ENCODE results near the gene TNP2.

The TNP2 gene

DNA sequence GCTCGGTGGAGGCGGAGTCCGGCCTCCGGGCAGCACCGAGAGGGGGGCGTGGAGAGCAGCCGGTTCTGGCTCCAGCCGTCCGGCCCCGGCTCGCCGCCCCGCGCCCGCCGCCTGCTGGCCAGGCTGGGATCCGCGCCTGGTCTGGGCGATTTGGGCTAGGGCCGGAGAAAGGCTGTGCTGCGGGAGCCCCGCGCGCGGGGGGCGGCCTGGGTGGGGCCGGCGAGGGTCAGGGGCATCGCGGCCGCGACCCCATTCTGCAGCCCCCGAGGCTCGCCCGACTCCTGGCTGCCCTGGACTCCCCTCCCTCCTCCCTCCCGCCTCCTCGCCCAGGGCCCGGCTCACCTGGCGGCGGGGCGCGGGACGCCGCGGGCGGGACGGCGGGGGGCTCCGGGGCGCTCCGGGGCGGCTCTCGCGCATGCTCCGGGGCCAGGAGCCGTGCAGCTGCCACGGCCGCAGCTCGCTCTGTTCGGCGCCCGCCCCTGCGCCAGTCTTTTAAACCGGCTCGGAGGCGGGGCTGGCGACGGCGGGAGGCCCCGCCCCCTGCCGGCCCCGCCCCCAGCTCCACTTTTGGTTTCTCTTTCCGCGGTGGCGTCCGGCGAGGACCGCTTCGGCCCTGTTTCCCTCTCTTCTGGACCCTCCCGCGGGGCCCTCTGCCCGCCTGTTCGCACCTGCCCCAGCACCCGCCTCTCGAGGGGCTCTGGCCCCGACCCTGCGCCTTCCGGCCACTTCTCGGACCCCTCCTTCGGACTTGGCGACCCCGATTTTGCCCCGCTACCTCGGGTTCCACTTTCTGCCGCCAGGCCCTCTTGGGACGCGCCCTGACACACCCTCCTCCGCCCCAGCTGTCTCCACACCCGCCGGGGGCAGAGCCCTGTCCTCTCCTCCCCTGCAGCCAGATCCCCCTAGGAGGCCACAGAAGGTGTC is 13.1 kb downstream of the TNP2 start, which contains the start of gene SOCS1:
Gene SOCS1, minus strand, starts transcription at position 468 of the 924 bp plus-strand sequence. CDS start 726 bp downstream, outside the sequence.
- peak; percentile 81 for DNase-seq (ENCODE audit: low read depth)

DNA sequence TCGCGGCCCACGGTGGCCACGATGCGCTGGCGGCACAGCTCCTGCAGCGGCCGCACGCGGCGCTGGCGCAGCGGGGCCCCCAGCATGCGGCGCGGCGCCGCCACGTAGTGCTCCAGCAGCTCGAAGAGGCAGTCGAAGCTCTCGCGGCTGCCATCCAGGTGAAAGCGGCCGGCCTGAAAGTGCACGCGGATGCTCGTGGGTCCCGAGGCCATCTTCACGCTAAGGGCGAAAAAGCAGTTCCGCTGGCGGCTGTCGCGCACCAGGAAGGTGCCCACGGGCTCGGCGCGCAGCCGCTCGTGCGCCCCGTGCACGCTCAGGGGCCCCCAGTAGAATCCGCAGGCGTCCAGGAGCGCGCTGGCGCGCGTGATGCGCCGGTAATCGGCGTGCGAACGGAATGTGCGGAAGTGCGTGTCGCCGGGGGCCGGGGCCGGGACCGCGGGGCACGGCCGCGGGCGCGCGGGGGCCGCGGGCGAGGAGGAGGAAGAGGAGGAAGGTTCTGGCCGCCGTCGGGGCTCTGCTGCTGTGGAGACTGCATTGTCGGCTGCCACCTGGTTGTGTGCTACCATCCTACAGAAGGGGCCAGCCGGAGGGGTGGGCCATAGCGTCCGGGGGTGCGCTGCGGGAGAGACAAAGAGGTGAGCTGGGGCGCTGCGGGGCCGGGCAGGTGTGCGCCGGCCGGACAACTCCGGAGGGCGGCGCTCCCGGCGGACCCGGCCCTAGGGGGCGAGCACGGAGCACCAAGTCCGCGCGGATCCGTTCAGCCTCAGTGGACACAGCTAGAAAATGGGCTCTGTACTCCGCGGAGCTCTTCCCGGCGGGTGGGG is 14.0 kb downstream of the TNP2 start:
- peak; percentile 33 for DNase-seq (ENCODE audit: low read depth)

DNA sequence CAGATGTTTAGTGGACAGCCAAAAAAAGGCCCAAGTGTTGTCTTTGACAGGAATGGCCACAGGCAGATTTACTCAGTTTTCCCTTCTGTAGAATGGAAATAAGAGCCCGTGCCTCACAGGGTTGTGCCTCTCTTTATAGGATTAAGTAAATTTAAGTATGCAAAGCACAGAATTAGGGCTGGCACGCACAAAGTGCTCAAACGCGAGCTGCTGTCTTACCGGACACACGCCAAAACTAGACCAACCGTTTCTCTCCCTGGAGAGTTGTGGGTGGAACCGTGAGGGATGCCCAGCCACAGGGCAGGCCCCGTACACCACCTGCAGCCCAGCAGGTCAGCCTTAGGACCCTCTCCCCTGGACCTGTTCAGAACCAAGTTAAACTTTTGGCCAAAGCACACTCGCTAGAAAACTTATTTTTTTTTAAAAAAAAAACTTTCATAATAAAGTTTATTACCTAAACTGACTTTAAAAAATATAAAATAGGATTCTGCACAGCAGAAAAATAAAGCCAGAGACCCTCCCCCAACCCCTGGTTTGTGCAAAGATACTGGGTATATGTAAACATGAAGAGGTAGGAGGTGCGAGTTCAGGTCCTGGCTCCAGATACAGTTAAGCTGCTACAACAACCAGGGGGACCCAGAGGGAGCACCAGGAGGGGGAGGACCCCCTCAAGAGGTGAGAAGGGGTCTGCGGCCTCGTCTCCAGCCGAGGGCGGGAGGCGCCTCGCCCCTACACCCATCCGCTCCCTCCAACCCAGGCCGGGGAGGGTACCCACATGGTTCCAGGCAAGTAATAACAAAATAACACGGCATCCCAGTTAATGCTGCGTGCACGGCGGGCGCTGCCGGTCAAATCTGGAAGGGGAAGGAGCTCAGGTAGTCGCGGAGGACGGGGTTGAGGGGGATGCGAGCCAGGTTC is 14.9 kb downstream of the TNP2 start:
- no peak for DNase-seq (ENCODE audit: low read depth)

DNA sequence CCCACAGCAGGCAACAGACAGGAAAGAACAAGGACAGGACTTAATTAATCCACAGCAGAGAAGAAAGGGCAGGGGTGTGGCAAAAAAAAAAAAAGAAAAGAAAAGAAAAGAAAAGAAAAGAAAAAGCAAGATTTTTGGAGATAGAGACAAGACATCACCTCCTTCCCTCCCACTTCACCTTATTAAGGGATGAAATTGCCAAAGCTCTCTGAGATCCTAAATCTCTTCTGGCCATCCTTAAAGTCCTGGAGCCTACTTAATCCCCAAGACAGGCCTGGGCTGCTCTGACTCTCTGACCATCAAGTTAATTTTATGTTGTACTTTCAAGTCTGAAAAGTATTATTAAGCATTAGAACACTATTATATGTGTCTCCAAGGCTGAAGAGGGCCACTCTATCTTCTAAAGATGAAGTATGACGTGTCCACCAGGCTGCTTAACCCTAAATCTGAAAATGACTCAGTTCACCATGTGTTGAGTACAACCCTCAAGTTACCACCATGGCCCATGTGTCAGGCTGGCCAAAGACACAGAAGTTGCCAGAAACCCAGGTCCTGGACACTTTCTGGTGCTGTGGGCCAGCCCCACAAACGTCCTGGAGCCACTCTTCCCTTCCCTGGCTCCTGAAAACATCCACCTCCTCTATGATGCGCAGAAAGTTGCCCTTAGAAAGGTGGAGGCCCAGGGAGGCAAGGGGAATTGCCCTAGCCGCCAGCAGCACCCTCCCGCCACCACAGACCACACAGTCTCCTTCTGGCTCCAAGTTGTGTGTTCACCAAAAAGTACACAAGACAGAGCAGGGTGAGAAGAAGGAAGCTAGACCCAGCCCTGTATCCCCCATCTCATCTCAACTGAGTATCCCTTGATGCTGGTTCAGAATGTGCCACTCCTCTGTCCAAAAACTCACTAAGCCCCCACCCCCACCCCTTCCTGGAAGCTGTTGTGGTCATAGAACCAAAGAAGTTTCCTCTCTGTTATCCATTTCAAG is 15.8 kb downstream of the TNP2 start:
- peak; percentile 28 for DNase-seq (ENCODE audit: low read depth)

DNA sequence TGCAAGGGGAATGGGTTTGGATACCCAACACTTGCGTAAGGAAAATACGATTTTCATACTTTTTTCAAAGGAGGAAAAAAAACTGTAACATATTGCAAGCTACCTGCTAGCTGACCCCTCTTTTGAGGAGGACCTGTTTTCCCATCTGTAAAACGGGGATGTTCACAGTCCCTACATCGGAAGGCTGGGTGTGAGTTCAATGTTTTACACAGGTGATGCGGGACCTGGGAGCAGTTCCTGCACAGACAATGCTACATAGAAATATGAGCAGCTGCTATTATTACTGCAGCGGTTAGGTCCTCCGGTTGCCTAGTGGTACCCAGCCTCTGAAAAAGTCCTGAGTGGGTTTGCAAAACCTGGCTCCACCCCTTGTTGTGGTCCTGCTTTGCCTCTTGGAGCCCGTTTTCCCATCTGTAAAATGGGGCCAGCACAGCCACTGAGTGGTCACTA is 16.6 kb downstream of the TNP2 start:
- no peak for DNase-seq (ENCODE audit: low read depth)

DNA sequence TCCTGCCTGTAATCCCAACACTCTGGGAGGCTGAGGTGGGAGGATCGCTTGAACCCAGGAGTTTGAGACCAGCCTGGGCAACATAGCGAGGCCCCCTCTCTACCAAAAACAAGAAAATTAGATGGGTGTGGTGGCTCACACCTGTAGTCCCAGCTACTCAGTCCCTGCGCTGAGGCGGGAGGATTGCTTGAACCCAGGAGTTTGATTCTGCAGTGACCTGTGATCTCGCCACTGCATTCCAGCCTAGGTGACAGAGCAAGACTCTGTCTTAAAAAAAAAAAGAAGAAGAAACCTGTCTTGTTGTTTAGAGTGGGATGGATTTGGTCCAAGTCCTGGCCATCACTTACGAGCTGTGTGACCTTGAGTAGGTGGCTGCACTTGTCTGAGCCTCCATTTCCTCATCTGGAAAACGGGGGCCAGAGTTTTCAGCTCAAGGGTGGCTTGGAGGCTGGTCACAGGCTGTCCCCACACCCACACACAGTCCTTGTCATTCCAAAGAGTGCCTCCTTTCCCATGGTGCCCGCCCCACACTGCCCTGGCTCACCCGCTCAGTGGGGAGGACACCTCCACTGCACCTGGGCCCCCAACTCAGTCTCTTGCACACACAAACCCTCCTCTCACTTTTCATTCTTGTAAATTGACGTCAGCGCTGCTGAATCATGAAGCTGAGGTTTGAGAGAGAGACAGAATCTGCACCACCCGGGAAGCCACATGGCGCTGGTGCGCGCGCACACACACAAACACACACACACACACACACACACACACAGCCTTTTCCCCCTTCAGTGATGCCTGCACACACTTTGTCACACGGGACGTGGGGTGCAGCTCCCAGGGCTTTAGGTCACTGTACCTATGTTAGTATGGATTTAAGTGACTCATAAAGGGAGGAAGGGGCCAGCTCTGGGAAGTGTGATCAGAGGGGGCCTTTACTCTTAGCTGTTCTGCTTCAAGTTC is 17.3 kb downstream of the TNP2 start:
- peak; percentile 62 for DNase-seq (ENCODE audit: low read depth)

DNA sequence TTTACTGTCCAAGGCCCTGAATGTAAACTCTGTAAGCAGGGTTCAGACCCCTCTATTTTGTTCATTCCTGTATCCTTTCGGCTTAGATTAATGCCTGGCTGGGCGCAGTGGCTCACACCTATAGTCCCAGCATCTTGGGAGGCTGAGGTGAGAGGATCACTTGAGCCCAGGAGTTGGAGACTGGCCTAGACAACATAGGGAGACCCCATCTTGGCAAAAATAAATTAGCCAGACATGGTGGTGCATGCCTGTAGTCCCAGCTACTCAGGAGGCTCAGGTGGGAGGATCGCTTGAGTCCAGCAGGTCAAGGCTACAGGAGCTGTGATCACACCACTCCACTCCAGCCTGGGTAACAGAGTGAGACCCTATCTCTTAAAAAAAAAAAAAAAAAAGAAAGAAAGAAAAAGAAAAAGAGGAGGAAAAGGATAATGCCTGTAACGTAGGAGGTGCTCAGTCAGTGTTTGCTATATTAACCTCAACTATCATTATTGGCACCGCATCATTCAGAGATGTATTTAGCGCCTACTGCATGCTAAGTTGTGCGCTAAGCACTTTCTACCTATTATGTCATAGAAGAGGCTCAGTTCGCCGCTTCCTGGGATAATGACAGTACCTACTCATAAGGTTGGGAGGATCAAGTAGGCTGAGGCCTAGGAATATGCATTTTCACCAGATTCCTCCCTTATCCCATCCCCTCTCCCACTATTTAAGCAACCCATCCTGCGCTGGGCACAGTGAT is 18.2 kb downstream of the TNP2 start:
- no peak for DNase-seq (ENCODE audit: low read depth)

DNA sequence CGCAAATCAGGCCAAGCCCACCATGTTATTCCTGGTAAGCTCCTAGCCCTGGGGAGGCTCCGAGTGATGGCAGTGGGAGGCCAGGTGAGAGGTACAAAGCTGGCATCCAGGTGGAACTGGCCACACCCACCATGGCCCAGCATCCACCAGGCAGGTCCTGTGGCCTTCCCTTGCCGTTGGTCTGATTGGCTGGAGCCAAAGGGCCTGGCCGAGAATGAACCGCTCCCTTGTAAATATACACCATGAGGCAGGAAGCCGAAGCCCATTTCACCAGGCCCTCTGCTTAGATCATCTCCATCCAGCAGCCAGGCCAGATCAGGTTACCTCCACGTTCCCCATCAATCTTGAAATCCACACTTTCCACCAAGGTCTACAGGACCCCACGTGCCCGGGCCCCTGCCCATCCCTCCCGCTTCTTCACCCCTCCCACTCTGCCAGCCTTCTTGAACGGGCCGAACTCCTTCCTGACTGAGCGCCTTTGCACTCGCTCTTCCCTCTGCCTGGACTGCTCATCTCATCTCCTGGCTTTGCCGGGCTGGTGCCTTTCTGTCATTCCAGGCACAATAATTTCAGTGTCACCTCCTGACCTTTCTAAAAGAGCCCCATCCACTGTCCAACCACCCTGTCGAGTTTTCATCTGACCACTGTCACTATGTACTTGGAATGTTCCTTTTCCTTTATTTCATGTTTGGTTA is 18.9 kb downstream of the TNP2 start:
- DNase-seq (ENCODE audit: low read depth) = no peak

DNA sequence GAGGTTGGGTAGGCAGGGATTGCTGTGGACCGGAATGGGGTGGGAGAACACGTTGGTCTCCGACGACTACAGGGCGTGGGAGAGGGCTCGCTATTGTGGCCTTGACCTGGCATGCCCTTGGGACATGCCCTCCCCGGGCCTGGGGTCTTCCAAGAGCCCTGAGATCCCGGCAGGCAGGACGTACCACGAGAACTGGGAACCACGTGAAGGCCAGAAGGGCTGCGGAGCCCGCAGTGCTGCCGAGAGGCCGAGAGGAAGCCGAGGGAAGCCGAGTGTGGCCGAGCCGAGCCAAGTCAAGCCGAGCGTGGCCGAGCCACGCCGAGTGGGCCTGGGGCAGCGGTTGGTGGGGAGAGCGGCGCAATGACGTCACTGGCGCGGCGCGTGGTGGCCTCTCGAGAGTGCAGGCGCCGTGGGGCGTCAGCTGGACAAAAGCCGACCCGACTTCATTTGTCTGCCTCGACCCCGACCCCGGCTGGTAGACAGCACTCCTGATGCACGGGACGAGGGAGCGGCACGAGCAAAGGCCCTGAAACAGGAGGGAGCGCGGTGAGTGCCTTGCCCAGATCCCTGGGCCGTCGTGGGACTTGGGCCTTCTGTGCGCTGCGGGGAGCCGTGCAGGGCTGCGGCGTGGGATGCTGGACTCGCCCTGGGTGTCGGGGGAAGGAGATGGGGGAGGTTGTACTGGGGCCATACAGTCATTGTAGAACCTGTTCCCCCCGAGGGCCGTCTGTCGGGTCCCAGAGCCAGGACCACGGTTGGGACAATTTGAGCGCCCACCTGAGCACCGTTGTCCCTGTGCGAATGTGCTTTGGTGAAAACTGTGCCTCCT is 19.7 kb downstream of the TNP2 start:
- no peak for DNase-seq (ENCODE audit: low read depth)

DNA sequence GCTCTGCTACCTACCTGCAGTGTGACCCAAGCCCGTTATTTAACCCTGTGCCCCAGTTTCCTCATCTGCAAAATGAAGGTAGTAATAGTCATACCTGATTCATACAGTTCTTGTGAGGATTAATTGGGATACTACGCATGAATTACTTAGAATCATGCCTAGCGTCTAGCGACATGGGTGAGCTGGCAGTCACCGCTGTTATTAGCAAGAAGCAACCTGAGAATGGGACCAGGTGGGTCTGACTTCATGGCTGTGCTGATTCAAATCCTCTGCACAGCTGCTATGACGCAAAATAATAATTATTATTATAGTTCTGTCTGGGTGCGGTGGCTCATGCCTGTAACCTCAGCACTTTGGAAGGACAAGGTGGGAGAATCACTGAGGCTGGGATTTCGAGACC is 21.0 kb downstream of the TNP2 start:
- no peak for DNase-seq (ENCODE audit: low read depth)

DNA sequence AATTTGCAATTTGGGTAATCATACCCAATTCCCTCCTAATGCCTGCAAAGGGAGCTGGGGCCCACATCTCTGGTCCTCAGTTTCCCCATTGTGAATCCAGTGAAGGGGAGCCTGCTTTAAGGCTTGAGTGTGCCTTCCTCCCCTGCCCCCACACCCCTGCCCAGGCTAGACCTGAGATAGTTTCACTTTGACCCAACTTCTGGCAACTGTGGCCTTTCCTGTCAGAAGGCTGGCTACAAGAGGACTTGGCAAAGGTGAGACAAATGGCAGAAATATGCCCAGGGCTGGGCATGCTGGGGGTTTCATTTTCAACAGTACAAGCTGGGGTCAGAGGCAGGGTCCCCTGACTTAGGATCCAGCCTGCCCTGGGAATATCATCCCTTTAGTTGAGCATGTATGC is 23.1 kb downstream of the TNP2 start:
- DNase-seq (ENCODE audit: low read depth) = no peak

DNA sequence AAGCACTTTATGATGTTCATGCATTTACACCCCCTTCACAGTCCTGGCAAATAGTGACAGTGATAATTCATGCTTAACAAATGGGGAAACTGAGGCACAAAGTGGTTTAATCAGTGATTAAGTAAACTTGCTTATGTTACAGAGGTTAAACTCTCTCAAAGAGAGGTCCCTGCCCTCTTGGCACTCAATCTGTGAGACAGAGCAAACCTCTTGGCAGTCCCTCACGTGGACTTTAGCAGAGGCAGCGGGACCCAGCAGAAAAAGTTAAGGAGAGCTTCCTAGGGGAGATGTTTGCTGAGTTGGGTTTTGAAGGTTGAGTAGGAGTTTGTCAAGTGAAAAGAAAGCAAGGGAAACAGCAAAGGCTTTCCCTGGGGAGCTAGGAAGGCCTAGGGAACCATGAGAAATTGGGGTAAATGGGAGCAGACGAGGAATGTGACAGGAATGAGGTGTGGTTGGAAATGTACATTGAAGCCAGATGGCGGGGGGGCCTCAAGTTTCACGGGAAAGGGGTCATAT is 23.8 kb downstream of the TNP2 start:
- DNase-seq (ENCODE audit: low read depth) = no peak

DNA sequence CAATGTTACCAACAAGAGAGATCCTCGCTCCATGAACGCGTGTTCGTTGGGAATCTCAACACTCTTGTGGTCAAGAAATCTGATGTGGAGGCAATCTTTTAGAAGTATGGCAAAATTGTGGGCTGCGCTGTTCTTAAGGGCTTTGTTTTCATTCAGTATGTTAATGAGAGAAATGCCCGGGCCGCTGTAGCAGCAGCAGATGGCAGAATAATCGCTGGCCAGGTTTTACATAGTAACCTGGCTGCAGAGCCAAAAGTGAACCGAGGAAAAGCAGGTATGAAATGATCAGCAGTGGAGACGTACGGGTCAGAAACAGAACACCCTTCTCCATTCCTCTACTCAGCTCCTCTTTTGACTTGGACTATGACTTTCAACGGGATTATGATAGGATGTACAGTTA is 26.5 kb downstream of the TNP2 start:
- no peak for DNase-seq (ENCODE audit: low read depth)

DNA sequence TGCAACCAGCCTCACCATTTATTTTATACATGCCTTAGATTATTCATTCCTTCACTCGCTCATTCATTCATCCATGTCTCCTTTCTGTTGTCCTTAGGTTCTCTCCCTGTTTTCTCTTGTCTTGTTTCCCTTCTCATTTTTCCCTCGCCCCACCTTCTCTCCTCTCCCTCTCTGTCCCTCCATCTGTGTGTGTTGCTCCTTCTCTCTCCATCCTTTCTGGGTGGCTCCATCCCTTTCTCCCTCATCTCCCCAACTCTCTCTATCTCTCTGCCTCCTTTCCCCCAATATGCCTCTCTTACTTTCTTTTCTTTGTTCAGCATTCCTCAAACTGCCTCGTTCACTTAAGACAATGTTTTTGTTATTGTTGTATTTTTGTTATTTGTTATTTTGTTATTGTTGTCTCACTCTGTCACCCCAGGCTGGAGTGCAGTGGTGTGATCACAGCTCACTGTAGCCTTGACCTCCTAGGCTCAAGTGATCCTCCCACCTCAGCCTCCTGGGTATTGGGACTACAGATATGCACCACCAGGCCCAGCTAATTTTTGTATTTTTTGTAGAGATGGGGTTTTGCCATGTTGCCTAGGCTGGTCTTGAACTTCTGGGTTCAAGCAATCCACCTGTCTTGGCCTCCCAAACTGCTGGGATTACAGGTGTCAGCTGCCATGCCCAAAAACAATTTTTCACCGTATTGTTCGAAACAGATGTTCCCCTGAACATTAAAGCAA is 27.5 kb downstream of the TNP2 start:
- no peak for DNase-seq (ENCODE audit: low read depth)

DNA sequence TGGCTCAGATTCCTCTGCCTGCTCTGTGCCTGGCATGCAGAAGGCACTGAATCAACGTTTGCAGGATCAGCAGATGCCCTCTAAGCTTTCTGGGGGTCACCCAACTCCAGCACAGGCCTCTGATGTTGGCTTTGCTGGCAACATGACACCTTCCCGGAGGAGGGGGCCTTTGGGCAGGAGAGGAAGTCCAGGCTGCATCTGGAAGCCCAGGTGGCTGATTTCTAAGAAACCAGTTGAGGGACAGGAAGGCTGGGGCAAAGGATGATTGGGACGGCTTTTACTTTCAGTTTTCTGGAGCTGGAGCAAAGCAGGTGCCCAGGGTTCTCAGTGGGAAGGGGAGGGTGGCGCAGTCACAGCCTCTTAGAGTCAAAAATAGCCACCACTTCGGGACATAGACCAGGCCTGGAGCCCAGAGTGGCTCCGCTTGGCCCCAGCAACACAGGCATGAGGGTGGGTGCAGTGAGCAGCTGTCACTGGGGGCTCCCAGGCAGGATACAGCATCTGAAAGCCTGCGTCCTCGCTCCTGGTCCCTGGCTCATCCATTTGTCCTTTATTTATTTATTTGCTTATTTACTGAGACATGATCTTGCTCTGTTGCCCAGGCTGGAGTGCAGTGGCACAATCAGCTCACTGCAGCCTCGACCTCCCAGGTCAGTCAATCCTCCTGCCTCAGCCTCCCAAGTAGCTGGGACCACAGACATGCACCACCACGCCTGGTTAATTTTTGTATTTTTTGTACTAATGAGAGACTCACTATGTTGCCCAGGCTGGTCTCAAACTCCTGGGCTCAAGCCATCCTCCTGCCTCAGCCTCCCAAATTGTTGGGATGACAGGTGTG is 28.3 kb downstream of the TNP2 start:
- no peak for DNase-seq (ENCODE audit: low read depth)

Data from activated gamma-delta T cell treated with anti-CD3 and anti-CD28 coated beads, Interleukin-2, amount 50 U/mL, for 16 hours (primary cell).